Loucy (cell line): ENCODE measurements around the gene DLX3.

Experiments used
- CTCF ChIP-seq: fragments of 200-600 bp; sonication (generic); conservative IDR thresholded peaks from 2 replicates; pipeline ENCODE4 v1.5.1; 2014; ENCODE audit warnings: mild to moderate bottlenecking, antibody characterized with exemption, low read length
- EZH2phosphoT487 ChIP-seq: fragments of 200-600 bp; IDR thresholded peaks from 2 replicates; pipeline ENCODE4 v1.6.1; 2018; ENCODE audit warnings: antibody characterized with exemption, mild to moderate bottlenecking, moderate library complexity, borderline replicate concordance

GRCh38 chr17:50018909-50019308 is 23.9 kb upstream of the DLX3 start:
- TF ChIP-seq CTCF = no peak
- TF ChIP-seq EZH2phosphoT487 = no peak
